Hepatic stellate cell (primary cell): ENCODE data around the gene ACKR2.

Source experiments
- DNase-seq: peaks from one replicate; pipeline ENCODE4 v3.0.0; 2011; ENCODE audit warnings: low spot score

ACKR2 gene

GRCh38 chr3:42887084-42887483, 77.8 kb downstream of the ACKR2 start:
- no peak for DNase-seq

GRCh38 chr3:42891042-42891441, 81.8 kb downstream of the ACKR2 start:
- DNase-seq, result no peak

- no peak for DNase-seq
Measured at GRCh38 chr3:42892169-42892568, 82.9 kb downstream of the ACKR2 start.

GRCh38 chr3:42892807-42893206, 83.6 kb downstream of the ACKR2 start:
- no peak for DNase-seq

- DNase-seq, result no peak
Measured at GRCh38 chr3:42894698-42895579, 85.7 kb downstream of the ACKR2 start.

DNA sequence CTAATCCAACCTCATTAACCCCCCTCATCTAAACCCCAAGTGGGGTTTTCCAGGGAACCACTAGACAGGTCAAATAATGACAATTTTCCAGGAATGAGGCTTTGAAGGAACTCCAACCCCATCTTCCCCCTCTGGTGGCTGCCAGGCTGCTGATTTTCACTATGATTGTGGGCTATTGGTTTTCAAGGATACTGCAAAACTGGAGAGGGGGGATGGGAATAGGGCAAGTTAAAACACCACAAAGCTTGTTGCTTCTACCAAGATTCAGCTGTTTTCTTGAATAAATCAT, 86.3 kb downstream of the ACKR2 start:
- DNase-seq, result no peak

DNA sequence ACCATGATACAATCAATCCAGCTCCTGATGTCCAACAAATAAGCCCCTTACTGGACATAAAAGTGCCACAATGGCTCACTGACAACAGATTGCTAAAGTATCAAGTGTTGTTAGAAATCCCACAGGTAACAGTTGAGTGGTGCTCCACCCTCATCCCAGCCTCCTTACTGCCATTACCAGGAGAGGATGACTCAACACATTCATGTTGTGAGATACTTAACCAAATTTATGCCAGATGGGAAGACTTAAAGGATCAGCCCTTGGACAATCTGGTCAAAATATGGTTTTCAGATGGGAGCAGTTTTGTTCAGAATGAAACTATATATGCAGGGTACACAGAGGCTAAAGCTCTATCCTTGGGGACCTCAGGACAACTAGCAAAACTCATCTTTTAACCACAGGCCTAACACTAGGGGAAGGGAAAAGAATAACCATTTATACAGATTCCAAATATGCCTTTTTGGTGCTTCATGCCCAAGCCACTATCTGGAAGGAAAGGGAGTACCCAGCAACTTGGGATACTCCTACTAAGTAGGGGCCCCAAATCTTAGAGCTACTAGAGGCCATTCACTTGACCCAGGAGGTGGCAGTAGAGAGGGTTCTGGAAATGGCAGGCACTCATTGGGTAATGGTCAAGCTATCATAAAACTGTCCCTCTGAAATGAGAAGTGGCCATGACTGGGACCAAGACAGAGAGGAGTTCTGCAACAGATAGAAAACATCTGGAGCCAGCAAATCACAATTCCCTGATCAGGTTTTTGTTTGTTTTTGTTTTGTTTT, 89.8 kb downstream of the ACKR2 start:
- DNase-seq, result no peak

DNA sequence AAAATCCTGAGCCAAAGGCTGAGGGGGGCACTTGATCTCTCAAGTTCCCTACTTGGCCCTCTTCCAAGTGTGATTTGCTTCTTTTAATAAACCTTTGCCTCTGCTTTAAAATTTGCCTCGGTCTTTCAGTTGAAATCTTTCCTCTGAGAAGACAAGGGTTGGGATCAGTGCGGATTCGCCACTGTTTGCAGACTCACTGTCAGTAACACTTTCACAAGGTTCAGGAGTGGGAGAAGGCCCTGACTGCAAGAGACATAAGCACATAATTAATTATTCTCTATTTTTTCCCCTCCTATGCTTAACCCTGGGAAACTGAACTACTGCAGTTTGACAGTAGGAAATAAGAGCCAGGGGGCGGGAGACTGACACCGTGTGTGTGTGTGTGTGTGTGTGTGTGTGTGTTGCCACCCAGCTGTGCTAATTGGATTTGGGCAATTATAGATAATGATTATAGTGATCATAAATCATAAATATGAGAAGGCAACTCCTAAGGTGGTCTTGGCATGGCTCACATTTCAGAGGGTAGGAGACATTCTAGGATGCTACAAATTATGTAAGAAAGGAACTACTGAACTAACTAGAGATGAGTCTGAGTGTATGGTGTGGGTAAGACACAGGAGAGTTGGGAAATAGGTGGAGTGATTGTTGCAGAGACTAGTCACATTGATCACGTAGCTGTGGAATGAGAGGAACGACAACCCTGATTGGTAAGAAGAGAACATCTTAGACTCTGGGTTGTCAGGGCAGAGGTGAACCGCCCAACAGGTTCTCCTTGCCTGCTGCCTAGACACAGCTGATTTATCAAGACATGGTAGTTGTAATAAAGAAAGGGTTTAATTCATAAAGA, 91.2 kb downstream of the ACKR2 start:
- no peak for DNase-seq

GRCh38 chr3:42901073-42901415, 91.8 kb downstream of the ACKR2 start:
- no peak for DNase-seq

- DNase-seq, result no peak
Measured at GRCh38 chr3:42902257-42902656, 93.0 kb downstream of the ACKR2 start.

GRCh38 chr3:42904076-42904475, 94.8 kb downstream of the ACKR2 start:
- DNase-seq, result no peak

- no peak for DNase-seq
Measured at GRCh38 chr3:42905740-42906069, 96.5 kb downstream of the ACKR2 start.

- peak; percentile 46 for DNase-seq
Measured at GRCh38 chr3:42906070-42906847, 97.0 kb downstream of the ACKR2 start, which contains the start of gene ZNF662. TSS of gene ZNF662 (plus strand) at chr3:42906142. CDS start at chr3:42908115, 1,973 bp downstream.

DNA sequence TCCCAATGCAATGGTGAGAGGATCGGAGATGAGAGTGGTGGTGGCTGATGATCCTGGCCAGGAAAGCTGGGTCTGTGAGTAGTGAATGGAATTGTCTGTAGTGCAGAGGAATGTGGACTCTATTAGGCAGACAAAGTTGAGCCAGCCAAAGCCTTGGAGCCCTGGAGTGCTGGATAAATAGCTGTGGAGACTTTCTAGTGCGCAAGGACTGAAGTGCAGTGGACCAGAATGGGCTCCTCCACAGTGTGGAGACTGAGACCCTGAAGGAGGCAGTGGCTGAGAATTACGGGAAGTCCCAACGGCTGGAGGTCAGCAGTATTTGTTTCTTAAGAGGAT, 97.6 kb downstream of the ACKR2 start:
- DNase-seq, result peak; percentile 14

GRCh38 chr3:42908675-42909074, 99.4 kb downstream of the ACKR2 start:
- no peak for DNase-seq

DNA sequence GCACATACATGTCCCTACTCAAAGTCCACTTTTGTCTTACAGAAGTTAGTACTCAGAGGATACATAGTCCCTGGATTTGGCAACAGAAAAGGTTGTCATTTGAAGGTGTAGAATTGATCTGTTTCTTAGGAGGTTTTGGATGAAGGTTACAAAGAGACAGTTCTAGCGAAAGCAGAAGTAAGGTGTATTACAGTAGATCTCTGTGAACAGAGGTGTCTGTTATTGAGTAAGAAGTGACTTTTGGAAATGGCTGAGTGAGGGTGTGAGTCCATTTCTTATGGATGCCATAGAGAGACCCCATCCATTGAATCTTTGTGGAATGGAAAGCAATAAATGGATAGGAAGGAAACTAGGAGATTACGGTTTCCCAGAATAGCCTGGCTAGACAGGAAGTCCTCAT, 102.3 kb downstream of the ACKR2 start:
- no peak for DNase-seq

DNA sequence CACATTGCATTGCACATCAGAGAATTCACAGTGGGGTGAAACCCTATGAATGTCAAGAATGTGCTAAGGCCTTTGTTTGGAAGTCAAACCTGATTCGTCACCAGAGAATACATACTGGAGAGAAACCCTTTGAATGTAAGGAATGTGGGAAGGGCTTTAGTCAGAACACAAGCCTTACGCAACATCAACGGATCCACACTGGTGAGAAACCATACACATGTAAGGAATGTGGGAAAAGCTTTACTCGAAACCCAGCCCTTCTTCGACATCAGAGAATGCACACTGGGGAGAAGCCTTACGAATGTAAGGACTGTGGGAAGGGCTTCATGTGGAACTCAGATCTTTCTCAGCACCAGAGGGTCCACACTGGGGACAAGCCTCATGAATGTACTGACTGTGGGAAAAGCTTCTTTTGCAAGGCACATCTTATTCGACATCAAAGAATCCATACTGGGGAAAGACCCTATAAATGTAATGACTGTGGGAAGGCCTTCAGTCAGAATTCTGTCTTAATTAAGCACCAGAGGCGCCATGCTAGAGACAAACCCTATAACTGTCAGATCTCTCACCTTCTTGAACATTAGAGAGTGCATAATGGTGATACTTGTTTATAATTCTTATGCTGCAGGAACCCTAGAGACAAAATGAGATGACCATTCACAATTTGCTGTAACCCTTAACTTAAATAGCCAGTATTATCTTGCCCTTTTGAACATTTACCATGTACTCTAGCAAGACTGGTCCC, 105.7 kb downstream of the ACKR2 start:
- no peak for DNase-seq
